SKM-1 treated with dmso at 0.1 percent for 144 hours (cell line): ENCODE data around the gene THOC6.
"Not testable (repeated sequence)": the region's sequence is repeated elsewhere in the genome, so short reads cannot be mapped to it uniquely, and the experiment has no call there.

Experiments used
- DNase-seq: peaks from one replicate; lab custom pipeline; 2025; ENCODE audit not compliant: unreplicated experiment; lab: John Stamatoyannopoulos, UW

Gene THOC6

DNA sequence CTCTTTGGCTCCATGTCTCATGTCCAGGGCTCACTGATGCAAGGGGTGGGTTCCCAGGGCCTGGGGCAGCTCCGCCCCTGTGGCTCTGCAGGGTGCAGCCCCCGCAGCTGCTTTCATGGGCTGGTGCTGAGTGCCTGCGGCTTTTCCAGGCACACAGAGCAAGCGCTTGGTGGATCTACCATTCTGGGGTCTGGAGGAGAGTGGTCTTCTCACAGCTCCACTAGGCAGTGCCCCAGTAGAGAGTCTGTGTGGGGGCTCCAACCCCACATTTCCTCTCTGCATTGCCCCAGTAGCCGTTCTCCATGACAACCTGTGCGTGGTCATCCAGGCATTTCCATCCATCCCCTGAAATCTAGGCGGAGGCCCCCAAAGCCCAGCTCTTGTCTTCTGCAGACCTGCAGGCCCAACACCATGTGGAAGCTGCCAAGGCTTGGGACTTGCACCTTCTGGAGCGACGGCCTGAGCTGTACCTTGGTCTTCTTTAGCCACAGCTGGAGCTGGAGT is 46.8 kb downstream of the THOC6 start:
- no peak for DNase-seq

DNA sequence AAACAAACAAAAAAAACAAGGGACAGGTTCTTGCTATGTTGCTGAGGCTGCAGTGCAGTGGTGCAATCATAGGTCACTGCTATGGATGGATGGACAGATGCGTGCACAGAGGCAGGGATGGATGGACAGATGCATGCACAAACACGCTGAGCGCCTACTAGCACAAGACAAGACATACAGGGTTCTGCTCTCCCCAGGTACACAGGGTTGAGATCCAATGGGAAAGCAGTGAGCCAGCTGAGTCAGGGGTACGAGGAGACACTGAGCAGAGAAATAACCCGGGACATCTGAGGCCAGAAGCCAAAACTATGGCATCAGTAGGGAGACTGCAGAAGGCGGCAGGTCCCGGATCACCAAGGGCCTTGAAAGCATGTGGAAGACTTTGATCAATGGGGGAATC is 47.8 kb downstream of the THOC6 start:
- DNase-seq = no peak

GRCh38 chr16:3072148-3072547 is 48.3 kb downstream of the THOC6 start:
- not testable (repeated sequence) for DNase-seq

- DNase-seq = not testable (repeated sequence)
Observed at GRCh38 chr16:3072576-3073263, 48.9 kb downstream of the THOC6 start.

DNA sequence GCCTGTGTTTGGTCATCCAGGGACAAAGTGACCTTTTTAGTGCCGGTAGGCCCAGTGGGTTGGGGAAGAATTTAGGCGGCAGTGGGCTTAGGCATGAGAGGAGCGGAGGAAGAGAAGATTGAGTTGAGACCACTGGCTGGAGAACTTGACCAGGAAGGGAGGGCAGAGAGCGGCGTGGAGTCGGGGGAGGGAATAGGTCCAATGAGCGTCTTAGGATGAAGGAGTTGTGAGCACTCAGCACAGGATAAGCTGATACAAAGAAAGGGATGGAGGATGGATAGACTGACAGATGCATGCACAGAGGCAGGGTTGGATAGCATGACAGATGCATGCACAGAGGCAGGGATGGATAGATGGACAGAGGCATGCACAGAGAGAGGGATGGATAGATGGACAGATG is 49.6 kb downstream of the THOC6 start:
- no peak for DNase-seq

- DNase-seq = peak; percentile 57
Observed at GRCh38 chr16:3074860-3075522, 51.2 kb downstream of the THOC6 start.

DNA sequence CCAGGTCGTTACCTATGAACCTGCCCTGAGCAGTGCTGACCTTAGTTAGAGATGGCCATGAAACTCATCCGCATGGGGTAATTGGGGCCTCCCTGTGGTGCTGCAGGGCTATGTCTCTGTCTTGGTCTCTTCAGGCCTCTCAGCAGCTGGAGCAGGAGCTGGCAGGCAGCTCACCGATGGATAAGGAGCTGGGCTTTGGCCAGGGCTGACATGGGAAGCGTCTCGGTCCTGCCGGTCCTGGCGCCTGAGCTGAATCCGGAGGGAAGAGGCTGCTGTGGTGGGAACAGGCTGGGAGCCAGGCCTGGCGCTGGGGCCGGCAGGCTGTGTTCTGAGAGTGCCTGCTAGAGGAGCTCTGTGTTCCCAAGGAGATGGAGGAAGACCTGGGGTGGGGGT is 51.7 kb downstream of the THOC6 start:
- no peak for DNase-seq

DNA sequence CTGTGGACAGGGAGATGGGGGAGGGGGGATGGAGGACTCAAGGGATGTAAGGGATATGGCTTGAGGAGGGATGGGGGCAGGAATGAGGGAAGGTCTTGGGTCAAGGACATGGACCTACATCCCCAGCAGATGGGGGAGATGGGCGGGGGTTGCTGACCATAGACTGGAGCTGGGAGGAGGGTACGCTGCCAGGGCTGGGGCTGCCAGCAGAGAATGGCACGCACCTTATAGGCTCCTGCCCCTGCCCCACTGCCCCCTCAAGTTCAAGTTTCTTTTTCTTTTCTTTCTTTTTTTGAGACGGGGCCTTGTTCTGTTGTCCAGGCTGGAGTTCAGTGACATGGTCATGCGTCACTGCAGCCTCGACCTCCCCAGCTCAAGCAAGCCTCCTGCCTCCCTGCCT is 52.1 kb downstream of the THOC6 start:
- not testable (repeated sequence) for DNase-seq

DNA sequence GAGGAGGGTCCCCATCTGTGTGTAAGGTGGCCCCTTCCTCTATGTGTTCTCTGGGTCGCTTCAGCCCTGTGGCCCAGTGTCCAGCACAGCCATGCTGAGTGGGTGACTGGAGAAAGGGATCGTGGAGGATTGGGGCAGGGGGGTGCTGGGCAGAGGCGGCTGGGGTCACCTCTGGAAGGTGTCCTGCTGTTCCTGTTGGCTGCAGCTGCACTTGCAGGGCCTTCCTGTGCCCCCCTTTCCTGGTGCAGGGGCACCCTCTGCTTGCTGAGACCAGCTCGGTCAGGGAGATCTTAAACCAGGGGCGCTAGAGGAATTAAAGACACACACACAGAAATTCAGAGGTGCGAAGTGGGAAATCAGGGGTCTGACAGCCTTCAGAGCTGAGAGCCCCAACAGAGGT is 52.7 kb downstream of the THOC6 start:
- no peak for DNase-seq
